IPS DF 6.9 (cell line): ENCODE data around the gene PCDHA10.
"Not testable (repeated sequence)": the region's sequence is repeated elsewhere in the genome, so short reads cannot be mapped to it uniquely, and the experiment has no call there.

Source experiments
- DNase-seq: peaks from one replicate; pipeline ENCODE4 v3.0.0-alpha.2; 2013; ENCODE audit warnings: low read depth, low spot score
- H3K27ac ChIP-seq: one replicate; pipeline ENCODE4 v1.5.1; 2013; ENCODE audit warnings: low read length, control low read depth
- H3K27me3 ChIP-seq: 2 replicates; pipeline ENCODE4 v1.6.1; 2013; ENCODE audit warnings: mild to moderate bottlenecking, low read length; ENCODE audit not compliant: control insufficient read depth, insufficient read depth
- H3K36me3 ChIP-seq: 2 replicates; pipeline ENCODE4 v1.6.1; 2013; ENCODE audit warnings: low read length; ENCODE audit not compliant: control insufficient read depth, insufficient read depth
- H3K4me1 ChIP-seq: 2 replicates; pipeline ENCODE4 v1.6.1; 2013; ENCODE audit warnings: low read length; ENCODE audit not compliant: control insufficient read depth, insufficient read depth
- H3K4me3 ChIP-seq: 2 replicates; pipeline ENCODE4 v1.5.1; 2013; ENCODE audit warnings: mild to moderate bottlenecking, low read length
- H3K9me3 ChIP-seq: 2 replicates; pipeline ENCODE4 v1.6.1; 2013; ENCODE audit warnings: low read length, inconsistent platforms; ENCODE audit not compliant: control insufficient read depth, insufficient read depth
- WGBS: extraction: QIAGEN DNeasy Blood & Tissue Kit; methylation state at CpG from one replicate; pipeline ENCODE4 v1.1.7; 2013; ENCODE audit warnings: mixed read lengths, missing lambda C conversion rate; ENCODE audit not compliant: insufficient read length, insufficient coverage; 5-methylcytosine and 5-hydroxymethylcytosine counted together

PCDHA10 gene

DNA sequence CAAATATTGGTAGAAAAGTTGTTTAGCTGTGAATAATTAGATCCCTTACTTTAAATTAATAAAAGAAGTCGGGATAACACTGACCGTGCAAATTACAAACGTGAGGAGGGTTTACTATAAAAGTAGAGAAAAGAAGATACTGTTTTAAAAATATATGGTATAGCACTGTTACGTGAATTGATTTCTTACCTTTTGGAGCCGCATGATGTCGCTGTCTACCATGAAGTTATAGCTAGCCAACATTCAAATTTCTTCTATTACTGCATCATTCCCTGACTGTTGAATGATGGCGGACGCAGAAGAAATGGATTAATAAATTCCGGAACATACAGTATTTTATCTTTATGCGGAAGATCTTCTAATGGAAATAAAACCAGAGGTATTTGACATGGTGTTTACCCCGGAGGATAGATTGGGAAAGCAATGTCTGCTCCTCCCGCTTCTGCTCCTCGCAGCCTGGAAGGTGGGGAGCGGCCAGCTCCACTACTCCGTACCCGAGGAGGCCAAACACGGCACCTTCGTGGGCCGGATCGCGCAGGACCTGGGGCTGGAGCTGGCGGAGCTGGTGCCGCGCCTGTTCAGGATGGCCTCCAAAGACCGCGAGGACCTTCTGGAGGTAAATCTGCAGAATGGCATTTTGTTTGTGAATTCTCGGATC is 27.9 kb upstream of the PCDHA10 start, which contains the start of gene PCDHA6:
PCDHA6 (plus strand) TSS at position 257 of the 658 bp plus-strand sequence; CDS start at position 389, 132 bp downstream.
- Histone ChIP-seq H3K27me3 (no peaks in the 10 kb centered on the region), H3K36me3 (no peaks in the 10 kb centered on the region), H3K4me3 (no peak within 1 kb of the TSS), H3K4me1 (no peaks in the 10 kb centered on the region), H3K27ac (no peak within 1 kb of the TSS), H3K9me3 (no peaks in the 10 kb centered on the region)
- WGBS, result no CpG with 5 or more reads among the region's 27 CpGs
- DNase-seq, result no peak

DNA sequence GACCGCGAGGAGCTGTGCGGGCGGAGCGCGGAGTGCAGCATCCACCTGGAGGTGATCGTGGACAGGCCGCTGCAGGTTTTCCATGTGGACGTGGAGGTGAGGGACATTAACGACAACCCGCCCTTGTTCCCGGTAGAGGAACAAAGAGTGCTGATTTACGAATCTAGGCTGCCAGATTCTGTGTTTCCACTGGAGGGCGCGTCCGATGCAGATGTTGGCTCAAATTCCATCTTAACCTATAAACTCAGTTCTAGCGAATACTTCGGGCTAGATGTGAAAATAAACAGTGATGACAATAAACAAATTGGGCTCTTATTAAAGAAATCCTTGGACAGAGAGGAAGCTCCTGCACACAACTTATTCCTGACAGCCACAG is 27.3 kb upstream of the PCDHA10 start:
- H3K27ac ChIP-seq, result no peak overlapping the region
- no peak overlapping the region for H3K4me3 ChIP-seq
- WGBS, result no CpG with 5 or more reads among the region's 18 CpGs
- no peak for DNase-seq
- H3K4me1 ChIP-seq, result no peaks in the 10 kb centered on the region
- H3K9me3 ChIP-seq, result no peaks in the 10 kb centered on the region
- no peaks in the 10 kb centered on the region for H3K36me3 ChIP-seq
- H3K27me3 ChIP-seq, result no peaks in the 10 kb centered on the region

DNA sequence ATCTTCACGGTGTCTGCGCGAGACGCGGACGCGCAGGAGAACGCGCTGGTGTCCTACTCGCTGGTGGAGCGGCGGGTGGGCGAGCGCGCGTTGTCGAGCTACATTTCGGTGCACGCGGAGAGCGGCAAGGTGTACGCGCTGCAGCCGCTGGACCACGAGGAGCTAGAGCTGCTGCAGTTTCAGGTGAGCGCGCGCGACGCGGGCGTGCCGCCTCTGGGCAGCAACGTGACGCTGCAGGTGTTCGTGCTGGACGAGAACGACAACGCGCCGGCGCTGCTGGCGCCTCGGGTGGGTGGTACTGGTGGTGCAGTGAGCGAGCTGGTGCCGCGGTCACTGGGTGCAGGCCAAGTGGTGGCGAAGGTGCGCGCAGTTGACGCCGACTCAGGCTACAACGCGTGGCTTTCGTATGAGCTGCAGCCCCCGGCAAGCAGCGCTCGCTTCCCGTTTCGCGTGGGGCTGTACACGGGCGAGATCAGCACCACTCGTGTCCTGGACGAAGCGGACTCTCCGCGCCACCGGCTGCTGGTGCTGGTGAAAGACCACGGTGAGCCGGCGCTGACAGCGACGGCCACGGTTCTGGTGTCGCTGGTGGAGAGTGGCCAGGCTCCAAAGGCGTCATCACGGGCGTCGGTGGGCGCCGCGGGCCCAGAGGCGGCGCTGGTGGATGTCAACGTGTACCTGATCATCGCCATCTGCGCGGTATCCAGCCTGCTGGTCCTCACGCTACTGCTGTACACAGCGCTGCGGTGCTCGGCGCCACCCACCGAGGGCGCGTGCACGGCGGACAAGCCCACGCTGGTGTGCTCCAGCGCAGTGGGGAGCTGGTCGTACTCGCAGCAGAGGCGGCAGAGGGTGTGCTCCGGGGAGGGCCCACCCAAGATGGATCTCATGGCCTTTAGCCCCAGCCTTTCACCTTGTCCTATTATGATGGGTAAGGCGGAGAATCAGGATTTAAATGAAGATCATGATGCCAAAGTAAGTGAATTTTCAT is 25.9 kb upstream of the PCDHA10 start:
- WGBS, result no CpG with 5 or more reads among the region's 106 CpGs
- not testable (repeated sequence) for DNase-seq, H3K9me3 ChIP-seq, H3K4me1 ChIP-seq, H3K36me3 ChIP-seq, H3K4me3 ChIP-seq, H3K27me3 ChIP-seq, H3K27ac ChIP-seq

DNA sequence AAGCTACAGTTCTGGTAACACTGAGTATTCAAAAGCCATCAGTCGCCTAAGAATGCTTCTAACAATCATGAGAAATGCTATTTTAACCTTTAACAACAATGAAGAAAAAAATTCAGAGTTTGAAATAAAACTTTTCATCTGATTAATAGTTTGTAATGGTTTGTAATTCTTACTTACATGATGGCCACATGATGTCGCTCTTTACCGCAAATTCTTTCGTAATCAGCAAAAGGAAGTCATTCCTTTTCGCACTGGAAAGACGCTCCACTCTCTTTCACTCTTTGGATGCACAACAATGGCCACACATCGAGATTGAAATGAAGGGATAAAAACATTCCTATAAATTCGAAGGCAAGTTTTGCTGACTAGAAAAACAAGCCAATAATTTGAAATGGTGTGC is 21.7 kb upstream of the PCDHA10 start, which contains the start of gene PCDHA7:
PCDHA7 (plus strand) TSS at position 277 of the 400 bp plus-strand sequence; CDS start at position 392, 115 bp downstream.
- no peak for DNase-seq
- no peaks in the 10 kb centered on the region for H3K9me3 ChIP-seq
- no CpG with 5 or more reads among the region's 8 CpGs for WGBS

DNA sequence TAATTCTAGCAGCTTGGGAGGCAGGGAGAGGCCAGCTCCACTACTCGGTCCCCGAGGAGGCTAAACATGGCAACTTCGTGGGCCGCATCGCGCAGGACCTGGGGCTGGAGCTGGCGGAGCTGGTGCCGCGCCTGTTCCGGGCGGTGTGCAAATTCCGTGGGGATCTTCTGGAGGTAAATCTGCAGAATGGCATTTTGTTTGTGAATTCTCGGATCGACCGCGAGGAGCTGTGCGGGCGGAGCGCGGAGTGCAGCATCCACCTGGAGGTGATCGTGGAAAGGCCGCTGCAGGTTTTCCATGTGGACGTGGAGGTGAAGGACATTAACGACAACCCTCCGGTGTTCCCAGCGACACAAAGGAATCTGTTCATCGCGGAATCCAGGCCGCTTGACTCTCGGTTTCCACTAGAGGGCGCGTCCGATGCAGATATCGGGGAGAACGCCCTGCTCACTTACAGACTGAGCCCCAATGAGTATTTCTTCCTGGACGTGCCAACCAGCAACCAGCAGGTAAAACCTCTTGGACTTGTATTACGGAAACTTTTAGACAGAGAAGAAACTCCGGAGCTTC is 21.2 kb upstream of the PCDHA10 start:
- H3K4me1 ChIP-seq, H3K27ac ChIP-seq, H3K9me3 ChIP-seq, H3K4me3 ChIP-seq, DNase-seq, H3K27me3 ChIP-seq, H3K36me3 ChIP-seq: not testable (repeated sequence)
- WGBS, result no CpG with 5 or more reads among the region's 38 CpGs

More for the DNA sequence above, 21.7 kb upstream of the PCDHA10 start, which contains the start of gene PCDHA7:
- Histone ChIP-seq H3K27me3 (no peaks in the 10 kb centered on the region), H3K36me3 (no peaks in the 10 kb centered on the region), H3K27ac (no peak within 1 kb of the TSS), H3K4me1 (no peaks in the 10 kb centered on the region), H3K4me3 (no peak within 1 kb of the TSS)

DNA sequence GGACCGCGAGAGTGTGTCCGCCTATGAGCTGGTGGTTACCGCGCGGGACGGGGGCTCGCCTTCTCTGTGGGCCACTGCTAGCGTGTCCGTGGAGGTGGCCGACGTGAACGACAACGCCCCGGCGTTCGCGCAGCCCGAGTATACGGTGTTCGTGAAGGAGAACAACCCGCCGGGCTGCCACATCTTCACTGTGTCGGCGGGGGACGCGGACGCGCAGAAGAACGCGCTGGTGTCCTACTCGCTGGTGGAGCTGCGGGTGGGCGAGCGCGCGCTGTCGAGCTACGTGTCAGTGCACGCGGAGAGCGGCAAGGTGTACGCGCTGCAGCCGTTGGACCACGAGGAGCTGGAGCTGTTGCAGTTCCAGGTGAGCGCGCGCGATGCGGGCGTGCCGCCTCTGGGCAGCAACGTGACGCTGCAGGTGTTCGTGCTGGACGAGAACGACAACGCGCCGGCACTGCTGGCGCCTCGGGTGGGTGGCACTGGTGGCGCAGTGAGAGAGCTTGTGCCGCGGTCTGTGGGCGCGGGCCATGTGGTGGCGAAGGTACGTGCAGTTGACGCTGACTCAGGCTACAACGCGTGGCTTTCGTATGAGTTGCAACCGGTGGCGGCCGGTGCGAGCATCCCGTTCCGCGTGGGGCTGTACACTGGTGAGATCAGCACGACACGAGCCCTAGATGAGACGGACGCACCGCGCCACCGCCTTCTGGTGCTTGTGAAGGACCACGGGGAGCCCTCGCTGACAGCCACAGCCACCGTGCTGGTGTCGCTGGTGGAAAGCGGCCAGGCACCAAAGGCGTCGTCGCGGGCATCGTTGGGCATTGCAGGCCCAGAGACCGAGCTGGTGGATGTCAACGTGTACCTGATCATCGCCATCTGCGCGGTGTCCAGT is 19.8 kb upstream of the PCDHA10 start:
- Histone ChIP-seq H3K9me3 (no peaks in the 10 kb centered on the region), H3K27me3 (no peaks in the 10 kb centered on the region), H3K36me3 (no peaks in the 10 kb centered on the region), H3K4me3 (no peak overlapping the region), H3K27ac (no peak overlapping the region), H3K4me1 (no peaks in the 10 kb centered on the region)
- no CpG with 5 or more reads among the region's 103 CpGs for WGBS
- no peak for DNase-seq

DNA sequence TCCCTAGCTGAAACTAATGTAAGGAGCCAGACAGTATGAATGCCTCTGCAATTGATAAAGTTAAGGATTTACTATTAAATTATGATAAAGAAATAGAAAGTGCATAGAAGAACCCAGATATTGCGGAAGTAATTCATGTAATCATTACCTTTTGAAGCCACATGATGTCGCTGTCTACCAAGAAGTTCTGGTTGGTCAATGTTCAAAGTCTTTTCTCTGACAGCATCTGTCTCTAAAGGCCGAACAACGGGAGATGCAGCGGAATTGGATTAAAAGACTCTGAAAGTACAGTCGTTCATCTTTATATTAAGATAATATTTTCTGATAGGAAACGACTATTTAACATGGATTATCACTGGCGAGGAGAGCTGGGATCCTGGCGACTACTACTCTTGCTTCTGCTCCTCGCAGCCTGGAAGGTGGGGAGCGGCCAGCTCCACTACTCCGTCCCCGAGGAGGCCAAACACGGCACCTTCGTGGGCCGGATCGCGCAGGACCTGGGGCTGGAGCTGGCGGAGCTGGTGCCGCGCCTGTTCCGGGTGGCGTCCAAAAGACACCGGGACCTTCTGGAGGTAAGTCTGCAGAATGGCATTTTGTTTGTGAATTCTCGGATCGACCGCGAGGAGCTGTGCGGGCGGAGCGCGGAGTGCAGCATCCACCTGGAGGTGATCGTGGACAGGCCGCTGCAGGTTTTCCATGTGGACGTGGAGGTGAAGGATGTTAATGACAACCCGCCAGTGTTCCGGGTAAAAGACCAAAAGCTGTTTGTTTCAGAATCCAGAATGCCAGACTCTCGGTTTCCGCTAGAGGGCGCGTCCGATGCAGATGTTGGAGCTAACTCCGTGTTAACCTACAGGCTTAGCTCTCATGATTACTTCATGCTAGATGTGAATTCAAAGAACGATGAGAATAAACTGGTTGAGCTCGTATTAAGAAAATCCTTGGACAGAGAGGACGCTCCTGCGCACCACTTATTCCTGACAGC is 14.4 kb upstream of the PCDHA10 start, which contains the start of gene PCDHA8:
PCDHA8 (plus strand) TSS at position 210 of the 985 bp plus-strand sequence; CDS start at position 345, 135 bp downstream.
- 0 out of 2 replicates have a peak, but pooled peaks cover 2% of the 10 kb centered on the region for H3K4me1 ChIP-seq
- H3K4me3 ChIP-seq, result peak within 1 kb of the TSS; percentile 37; the same call in 1 of the 2 replicates
- H3K9me3 ChIP-seq, result no peaks in the 10 kb centered on the region
- H3K27me3 ChIP-seq, result no peaks in the 10 kb centered on the region
- no peak within 1 kb of the TSS for H3K27ac ChIP-seq
- H3K36me3 ChIP-seq, result no peaks in the 10 kb centered on the region
- no CpG with 5 or more reads among the region's 47 CpGs for WGBS
- DNase-seq, result no peak

DNA sequence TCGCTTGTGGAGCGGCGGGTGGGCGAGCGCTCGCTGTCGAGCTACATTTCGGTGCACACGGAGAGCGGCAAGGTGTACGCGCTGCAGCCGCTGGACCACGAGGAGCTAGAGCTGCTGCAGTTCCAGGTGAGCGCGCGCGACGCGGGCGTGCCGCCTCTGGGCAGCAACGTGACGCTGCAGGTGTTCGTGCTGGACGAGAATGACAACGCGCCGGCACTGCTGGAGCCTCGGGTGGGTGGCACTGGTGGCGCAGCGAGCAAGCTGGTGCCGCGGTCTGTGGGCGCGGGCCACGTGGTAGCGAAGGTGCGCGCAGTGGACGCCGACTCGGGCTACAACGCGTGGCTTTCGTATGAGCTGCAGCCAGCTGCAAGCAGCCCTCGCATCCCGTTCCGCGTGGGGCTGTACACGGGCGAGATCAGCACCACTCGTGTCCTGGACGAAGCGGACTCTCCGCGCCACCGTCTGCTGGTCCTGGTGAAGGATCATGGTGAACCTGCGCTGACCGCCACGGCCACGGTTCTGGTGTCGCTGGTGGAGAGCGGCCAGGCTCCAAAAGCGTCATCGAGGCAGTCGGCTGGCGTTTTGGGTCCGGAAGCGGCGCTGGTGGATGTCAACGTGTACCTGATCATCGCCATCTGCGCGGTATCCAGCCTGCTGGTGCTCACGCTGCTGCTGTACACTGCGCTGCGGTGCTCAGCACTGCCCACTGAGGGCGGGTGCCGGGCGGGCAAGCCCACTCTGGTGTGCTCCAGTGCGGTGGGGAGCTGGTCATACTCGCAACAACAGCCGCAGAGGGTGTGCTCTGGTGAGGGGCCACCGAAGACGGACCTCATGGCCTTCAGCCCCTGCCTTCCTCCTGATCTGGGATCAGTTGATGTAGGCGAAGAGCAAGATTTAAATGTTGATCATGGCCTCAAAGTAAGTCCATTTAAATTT is 12.6 kb upstream of the PCDHA10 start:
- Histone ChIP-seq H3K36me3 (no peaks in the 10 kb centered on the region), H3K27me3 (no peaks in the 10 kb centered on the region), H3K4me1 (0 out of 2 replicates have a peak, but pooled peaks cover 2% of the 10 kb centered on the region), H3K9me3 (no peaks in the 10 kb centered on the region), H3K27ac (no peak overlapping the region), H3K4me3 (no peak overlapping the region)
- DNase-seq, result no peak
- WGBS, result no CpG with 5 or more reads among the region's 87 CpGs
